GM20000 (cell line): ENCODE results near the gene CD276.

Experiments
- DNase-seq: peaks from one replicate; pipeline ENCODE4 v3.0.0; 2012; ENCODE audit warnings: low spot score
- TF ChIP-seq, protein P1 (sequence below): IDR thresholded peaks from 2 replicates; pipeline ENCODE4 v1.5.1; 2012; ENCODE audit warnings: mild to moderate bottlenecking, control low read depth; ENCODE audit errors: extremely low read depth, missing control alignments

Gene CD276

DNA sequence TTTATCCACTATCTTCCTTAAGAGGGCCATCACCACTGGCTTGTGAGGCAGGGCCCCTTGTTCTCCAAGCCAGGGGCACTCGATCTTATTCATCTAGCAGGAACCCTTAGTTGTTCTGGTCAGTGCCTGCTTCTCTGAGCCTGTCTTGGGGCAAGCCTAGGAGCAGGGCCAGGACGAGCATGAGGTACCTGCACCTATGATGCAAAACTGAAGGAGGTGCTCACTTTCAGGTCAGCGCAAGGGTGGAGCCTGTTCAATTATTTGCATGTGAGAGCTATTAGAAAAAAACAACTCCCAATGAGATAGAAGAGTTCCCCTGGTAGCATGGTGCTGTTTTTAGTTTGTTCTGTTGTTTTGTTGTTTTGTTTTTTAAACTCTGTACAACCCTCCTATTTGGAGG is 5.0 kb upstream of the CD276 start:
- TF ChIP-seq, protein P1, sequence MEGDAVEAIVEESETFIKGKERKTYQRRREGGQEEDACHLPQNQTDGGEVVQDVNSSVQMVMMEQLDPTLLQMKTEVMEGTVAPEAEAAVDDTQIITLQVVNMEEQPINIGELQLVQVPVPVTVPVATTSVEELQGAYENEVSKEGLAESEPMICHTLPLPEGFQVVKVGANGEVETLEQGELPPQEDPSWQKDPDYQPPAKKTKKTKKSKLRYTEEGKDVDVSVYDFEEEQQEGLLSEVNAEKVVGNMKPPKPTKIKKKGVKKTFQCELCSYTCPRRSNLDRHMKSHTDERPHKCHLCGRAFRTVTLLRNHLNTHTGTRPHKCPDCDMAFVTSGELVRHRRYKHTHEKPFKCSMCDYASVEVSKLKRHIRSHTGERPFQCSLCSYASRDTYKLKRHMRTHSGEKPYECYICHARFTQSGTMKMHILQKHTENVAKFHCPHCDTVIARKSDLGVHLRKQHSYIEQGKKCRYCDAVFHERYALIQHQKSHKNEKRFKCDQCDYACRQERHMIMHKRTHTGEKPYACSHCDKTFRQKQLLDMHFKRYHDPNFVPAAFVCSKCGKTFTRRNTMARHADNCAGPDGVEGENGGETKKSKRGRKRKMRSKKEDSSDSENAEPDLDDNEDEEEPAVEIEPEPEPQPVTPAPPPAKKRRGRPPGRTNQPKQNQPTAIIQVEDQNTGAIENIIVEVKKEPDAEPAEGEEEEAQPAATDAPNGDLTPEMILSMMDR = no peak
- no peak for DNase-seq

GRCh38 chr15:73679964-73680363 is 4.2 kb upstream of the CD276 start:
- DNase-seq = no peak
- TF ChIP-seq, protein P1 = no peak

DNA sequence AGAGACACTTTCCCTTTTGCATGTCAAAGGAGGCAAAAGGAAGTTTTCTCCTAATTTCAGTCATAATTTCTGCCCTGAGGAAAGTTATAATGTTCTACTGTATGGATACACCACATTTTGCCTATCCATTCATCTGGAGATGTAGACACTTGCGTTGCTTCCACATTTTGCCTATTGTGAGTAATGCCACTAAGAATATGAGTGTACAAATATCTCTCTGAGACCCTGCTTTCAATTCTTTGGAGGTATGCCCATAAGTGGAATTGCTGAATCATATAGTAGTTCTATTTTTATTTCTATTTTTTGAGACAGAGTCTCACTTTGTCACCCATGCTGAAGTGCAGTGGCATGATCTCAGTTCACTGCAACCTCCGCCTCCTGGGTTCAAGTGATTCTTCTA is 3.6 kb upstream of the CD276 start:
- TF ChIP-seq, protein P1 = no peak
- DNase-seq = no peak

- peak; percentile 4 for DNase-seq
- TF ChIP-seq, protein P1 = no peak
Observed at GRCh38 chr15:73681063-73681462, 3.1 kb upstream of the CD276 start.

DNA sequence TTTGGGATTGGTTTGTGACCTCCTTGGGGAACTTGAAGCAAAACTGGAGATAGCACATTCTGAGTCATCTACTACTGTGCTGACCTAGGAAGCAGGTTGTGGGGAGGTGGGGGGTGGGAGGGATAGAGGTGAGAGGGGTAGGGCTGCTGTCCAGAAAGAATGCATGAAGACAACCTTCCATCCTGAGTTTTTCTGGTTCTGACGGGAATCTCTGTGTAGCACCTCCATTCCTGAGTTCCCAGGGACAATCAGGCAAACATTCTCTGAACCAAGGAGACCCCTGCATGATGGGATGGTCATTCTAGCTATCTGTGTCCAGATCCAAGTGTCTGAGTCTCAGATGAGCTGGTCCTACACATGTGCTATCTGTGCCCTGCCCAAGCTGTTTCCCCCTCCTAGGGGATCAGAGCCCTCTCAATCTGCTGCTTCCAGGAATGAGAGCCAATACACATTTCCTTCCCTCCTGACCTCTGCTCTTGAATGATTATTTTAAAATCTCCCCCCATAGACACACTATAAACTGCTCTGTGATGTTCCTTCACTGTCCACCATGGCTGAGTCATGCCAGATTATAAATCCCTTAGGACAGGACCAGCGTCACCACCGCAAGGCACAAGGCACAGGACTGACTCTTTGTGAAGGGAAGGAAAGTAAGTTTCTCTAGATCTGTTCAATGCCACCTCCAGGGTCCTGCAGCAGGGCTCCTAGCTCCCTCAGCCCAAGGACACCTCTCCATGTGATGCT is 2.2 kb upstream of the CD276 start:
- peak; percentile 8 for DNase-seq
- TF ChIP-seq, protein P1 = no peak

DNA sequence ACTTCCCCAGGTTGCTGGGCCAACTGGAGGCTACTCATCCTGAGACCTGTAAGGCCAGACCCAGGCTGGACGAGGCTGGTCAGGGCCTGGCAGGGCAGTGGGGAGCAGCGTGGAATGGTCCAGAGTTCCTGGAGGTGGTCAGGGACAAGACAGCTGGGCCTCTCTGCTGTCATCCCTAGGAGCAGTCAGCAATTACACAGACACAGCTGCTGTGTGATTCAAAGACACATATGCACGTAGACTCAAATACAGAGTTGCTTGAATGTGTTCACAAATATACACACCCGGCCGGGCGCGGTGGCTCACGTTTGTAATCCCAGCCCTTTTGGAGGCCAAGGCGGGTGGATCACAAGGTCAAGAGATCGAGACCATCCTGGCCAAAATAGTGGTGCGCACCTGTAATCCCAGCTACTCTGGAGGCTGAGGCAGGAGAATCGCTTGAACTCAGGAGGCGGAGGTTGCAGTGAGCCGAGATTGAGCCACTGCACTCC is 1.5 kb upstream of the CD276 start:
- no peak for DNase-seq
- TF ChIP-seq, protein P1 = no peak

DNA sequence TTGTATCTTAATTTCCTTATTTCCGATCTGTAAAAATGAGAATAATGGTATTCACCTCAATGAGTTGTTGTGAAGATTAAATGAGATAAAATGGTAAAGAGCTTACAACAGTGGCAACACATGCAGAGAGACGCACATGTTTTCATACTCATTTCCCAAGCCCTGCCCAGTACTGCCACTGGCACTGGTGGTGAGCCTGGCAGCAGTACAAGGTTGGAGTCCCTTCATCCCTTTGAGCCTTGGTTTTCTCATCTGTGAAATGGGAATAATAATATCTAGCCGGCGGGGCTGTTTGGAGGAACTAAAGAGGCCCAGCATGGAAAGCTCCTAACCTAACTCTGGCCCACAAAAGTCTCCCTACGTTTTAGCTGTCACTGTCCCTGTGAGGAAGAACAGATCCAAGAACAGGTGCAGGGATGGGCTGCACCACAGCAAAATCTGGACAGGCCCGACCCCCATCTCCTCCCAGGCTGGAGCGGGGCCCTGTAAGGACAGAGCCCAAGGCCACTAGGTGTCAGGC is 866 bp upstream of the CD276 start:
- TF ChIP-seq, protein P1 = no peak
- no peak for DNase-seq
